ENCODE results near the gene LEMD1. TPM values are rescaled to one million over a fixed set of nuclear protein-coding genes. Genes with fewer than 3 reads are reported as not detected.

LEMD1 gene
- total RNA-seq, 1 donor from 2014 or later = not detected

GRCh38 chr1:205338011-205338410 is 83.8 kb downstream of the LEMD1 start:
- H3K4me1 ChIP-seq = no peaks in the 10 kb centered on the region
- DNase-seq (ENCODE audit: low spot score in 2 of 2) = no peak
- H3K9me3 ChIP-seq = no peaks in the 10 kb centered on the region
- H3K27ac ChIP-seq = no peak overlapping the region
- no peaks in the 10 kb centered on the region for H3K36me3 ChIP-seq
- no peak overlapping the region for H3K4me3 ChIP-seq
- no peak for TF ChIP-seq CTCF (IDR thresholded peaks at IDR 0.05)
- H3K27me3 ChIP-seq = no peaks in the 10 kb centered on the region
- intact Hi-C loops (cut with DNase I) = loop anchor here (5.0 kb wide), 1 partner anchor 94 kb away; no protein-coding TSS in a partner anchor

DNA sequence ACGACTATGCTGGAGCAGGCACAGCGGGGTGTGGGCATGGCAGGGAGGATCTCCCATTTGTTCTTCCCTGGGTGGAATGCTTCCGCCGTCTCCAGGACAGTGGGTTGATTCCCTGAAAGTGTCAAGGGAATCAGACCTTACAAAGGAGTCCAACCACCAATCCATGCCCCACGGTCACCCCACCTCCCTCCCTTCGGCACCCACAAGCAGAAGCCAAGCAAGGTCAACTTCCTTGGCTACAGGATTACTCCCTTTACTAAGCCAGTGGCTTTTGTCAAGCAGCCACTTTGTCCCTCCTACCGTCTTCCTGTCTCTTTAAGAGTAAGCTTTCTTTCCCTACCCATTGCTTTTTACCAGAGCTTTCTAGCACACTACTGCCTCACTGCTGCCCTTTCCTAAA is 84.4 kb downstream of the LEMD1 start:
- Histone ChIP-seq H3K9me3 (no peaks in the 10 kb centered on the region), H3K27me3 (no peaks in the 10 kb centered on the region), H3K27ac (no peak overlapping the region), H3K36me3 (no peaks in the 10 kb centered on the region), H3K4me3 (no peak overlapping the region), H3K4me1 (no peaks in the 10 kb centered on the region)
- intact Hi-C loops (cut with DNase I) = loop anchor here (5.0 kb wide), 1 partner anchor 95 kb away; no protein-coding TSS in a partner anchor
- no peak for DNase-seq (ENCODE audit: low spot score in 2 of 2)
- TF ChIP-seq CTCF (IDR thresholded peaks at IDR 0.05) = no peak

DNA sequence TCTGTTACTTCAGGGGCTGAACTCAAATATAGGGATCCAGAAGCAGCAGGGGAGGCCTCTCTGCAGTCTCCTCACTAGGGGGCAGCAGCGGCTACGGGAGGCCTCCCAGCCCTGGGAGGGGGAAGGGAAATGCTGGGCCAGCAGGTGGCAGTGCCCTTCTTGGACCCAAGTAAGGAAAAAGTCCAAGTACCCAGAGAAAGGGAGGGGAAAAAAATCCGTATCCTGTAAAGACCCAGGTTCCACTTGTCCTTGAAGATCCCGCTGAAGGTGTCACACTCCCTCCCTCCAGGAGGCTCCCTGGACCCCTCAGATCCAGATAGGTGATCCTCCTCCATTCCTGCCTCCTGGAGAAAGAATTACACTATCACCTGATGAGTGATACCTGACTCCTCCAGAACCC is 86.2 kb downstream of the LEMD1 start:
- DNase-seq (ENCODE audit: low spot score in 2 of 2) = peak in 1 of 2 donors; percentile 82
- Histone ChIP-seq H3K4me1 (no peaks in the 10 kb centered on the region), H3K27me3 (no peaks in the 10 kb centered on the region), H3K9me3 (no peaks in the 10 kb centered on the region), H3K27ac (no peak overlapping the region), H3K4me3 (no peak overlapping the region), H3K36me3 (no peaks in the 10 kb centered on the region)
- intact Hi-C loops (cut with DNase I) = loop anchor here (1.0 to 5.0 kb wide), 3 partner anchors 97 to 189 kb away; no protein-coding TSS in a partner anchor
- peak; percentile 87 to 97 (median 93) for TF ChIP-seq CTCF (IDR thresholded peaks at IDR 0.05)

- DNase-seq (ENCODE audit: low spot score in 2 of 2) = no peak
- Histone ChIP-seq H3K27me3 (no peaks in the 10 kb centered on the region), H3K4me3 (no peak overlapping the region), H3K4me1 (no peaks in the 10 kb centered on the region), H3K36me3 (no peaks in the 10 kb centered on the region), H3K9me3 (no peaks in the 10 kb centered on the region), H3K27ac (no peak overlapping the region)
- no peak for TF ChIP-seq CTCF (IDR thresholded peaks at IDR 0.05)
- intact Hi-C loops (cut with DNase I) = no loop called here
Measured at GRCh38 chr1:205332015-205332791, 89.7 kb downstream of the LEMD1 start.

Other genes starting within 250 kb of the LEMD1 start
- 8.1 TPM for gene DSTYK, start 210.4 kb downstream of the LEMD1 start, total RNA-seq
- 5.2 TPM for gene TMCC2, start 194.1 kb downstream of the LEMD1 start, total RNA-seq
- gene NUAK2, start 100.3 kb downstream of the LEMD1 start, total RNA-seq = 0.85 TPM
- gene KLHDC8A, start 65.1 kb downstream of the LEMD1 start, total RNA-seq = not detected
- gene BLACAT1, start 34.0 kb upstream of the LEMD1 start, total RNA-seq = not detected
- gene CDK18, start 82.6 kb upstream of the LEMD1 start, total RNA-seq = 70.0 TPM
- 23.7 TPM for gene ELK4, start 210.0 kb upstream of the LEMD1 start, total RNA-seq